ENCODE data around the gene PALB2. TPM values are rescaled to one million over a fixed set of nuclear protein-coding genes. Genes with fewer than 3 reads are reported as not detected.

The PALB2 gene
- total and polyA plus RNA-seq, 10 of the 15 experiments (the other 5 are each of a cell fraction or from before 2014, with no cell fraction given), result 9.2 to 24.6 (median 17.6) TPM

GRCh38 chr16:23595246-23595950 is 45.7 kb downstream of the PALB2 start:
- Histone ChIP-seq H3K4me2 (ENCODE audit: control insufficient read depth, insufficient read depth) (peak overlapping the region; percentile 64), H3K9me3 (replicated peaks; ENCODE audit: control insufficient read depth, insufficient read depth, low read length) (no peaks in the 10 kb centered on the region), H3K4me3 (peak overlapping the region; percentile 82), H3K79me2 (ENCODE audit: control insufficient read depth, insufficient read depth, low read length) (peaks cover 44% of the 10 kb centered on the region), H2AFZ (ENCODE audit: control insufficient read depth, low read depth, low read length) (peak overlapping the region; percentile 93), H3K4me1 (ENCODE audit: control insufficient read depth, insufficient read depth, low read length) (peaks cover 16% of the 10 kb centered on the region), H3K27me3 (replicated peaks in 1 of 2; ENCODE audit: control insufficient read depth in 2 of 2, insufficient read depth in 2 of 2, low read length in 1 of 2) (no peaks in the 10 kb centered on the region), H4K20me1 (ENCODE audit: control insufficient read depth, insufficient read depth) (no peaks in the 10 kb centered on the region; the same call in 1 of the 2 replicates), H3K9ac (ENCODE audit: control insufficient read depth, insufficient read depth, low read length) (peak overlapping the region; percentile 89), H3K36me3 (ENCODE audit: control insufficient read depth in 2 of 2, insufficient read depth in 2 of 2, low read length in 1 of 2) (peaks cover 6 to 13% of the 10 kb centered on the region in 2 experiments), H3K27ac (ENCODE audit: control insufficient read depth, insufficient read depth) (peak overlapping the region; percentile 77)
- ChIA-PET POLR2A (no interaction called here), CTCF (no interaction called here), RAD21 (ENCODE audit: unreplicated experiment) (interaction anchor here (1.8 kb wide), 1 partner anchor 37 kb away, joined by 13 read pairs; the partner anchor contains the start of genes EARS2 and UBFD1), SMC1A (ENCODE audit: uncharacterized antibody, unreplicated experiment) (no interaction called here)
- WGBS (ENCODE audit: insufficient coverage, insufficient replicate concordance, low lambda C conversion rate, missing lambda C conversion rate), result 33% methylated on average over 34 of the region's 34 CpGs
- TF ChIP-seq SREBF1 (IDR thresholded peaks at IDR 0.05; ENCODE audit: low read length) (no peak), TAF1 (IDR thresholded peaks at IDR 0.05; ENCODE audit: borderline replicate concordance, low read depth, low read length) (no peak), POLR2A (IDR thresholded peaks at IDR 0.05; ENCODE audit: low read depth, low read length) (no peak), TCF12 (IDR thresholded peaks at IDR 0.05; ENCODE audit: low read depth, low read length) (no peak)
- TF ChIP-seq, protein P1, sequence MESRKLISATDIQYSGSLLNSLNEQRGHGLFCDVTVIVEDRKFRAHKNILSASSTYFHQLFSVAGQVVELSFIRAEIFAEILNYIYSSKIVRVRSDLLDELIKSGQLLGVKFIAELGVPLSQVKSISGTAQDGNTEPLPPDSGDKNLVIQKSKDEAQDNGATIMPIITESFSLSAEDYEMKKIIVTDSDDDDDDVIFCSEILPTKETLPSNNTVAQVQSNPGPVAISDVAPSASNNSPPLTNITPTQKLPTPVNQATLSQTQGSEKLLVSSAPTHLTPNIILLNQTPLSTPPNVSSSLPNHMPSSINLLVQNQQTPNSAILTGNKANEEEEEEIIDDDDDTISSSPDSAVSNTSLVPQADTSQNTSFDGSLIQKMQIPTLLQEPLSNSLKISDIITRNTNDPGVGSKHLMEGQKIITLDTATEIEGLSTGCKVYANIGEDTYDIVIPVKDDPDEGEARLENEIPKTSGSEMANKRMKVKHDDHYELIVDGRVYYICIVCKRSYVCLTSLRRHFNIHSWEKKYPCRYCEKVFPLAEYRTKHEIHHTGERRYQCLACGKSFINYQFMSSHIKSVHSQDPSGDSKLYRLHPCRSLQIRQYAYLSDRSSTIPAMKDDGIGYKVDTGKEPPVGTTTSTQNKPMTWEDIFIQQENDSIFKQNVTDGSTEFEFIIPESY (IDR thresholded peaks at IDR 0.05), result no peak
- no peak for FAIRE-seq
- ATAC-seq, result peak; percentile 9
- intact Hi-C loops (cut with micrococcal nuclease; ENCODE audit: unreplicated experiment), result loop anchor here (5.0 kb wide), 1 partner anchor 88 kb away; no protein-coding TSS in a partner anchor
- DNase-seq (ENCODE audit: low read depth, low spot score), result no peak
- BruUV-seq (replicated peaks), result TSS peak; percentile 73
- in situ Hi-C loops (cut with MboI), result no loop called here
